BE2C (cell line): ENCODE data around the gene PCBP2.

Source experiments
- DNase-seq: peaks from one replicate; pipeline ENCODE4 v3.0.0-alpha.2; 2020
- H3K27me3 ChIP-seq: fragments of 250-450 bp; sonication (Bioruptor Pico); 2 replicates; pipeline ENCODE4 v1.5.1; 2020; ENCODE audit warnings: mild to moderate bottlenecking
- H3K36me3 ChIP-seq: fragments of 250-450 bp; sonication (Bioruptor Pico); 2 replicates; pipeline ENCODE4 v1.5.1; 2020; ENCODE audit warnings: mild to moderate bottlenecking
- H3K4me1 ChIP-seq: fragments of 250-450 bp; sonication (Bioruptor Pico); 2 replicates; pipeline ENCODE4 v1.5.1; 2020
- H3K4me3 ChIP-seq: 2 replicates; pipeline ENCODE4 v1.5.1; 2011; ENCODE audit warnings: low read depth, low read length
- H3K9me3 ChIP-seq: fragments of 250-450 bp; sonication (Bioruptor Pico); 2 replicates; pipeline ENCODE4 v1.5.1; 2020
- TF ChIP-seq, protein P1 (sequence below): IDR thresholded peaks from 2 replicates; pipeline ENCODE4 v1.5.1; 2012; ENCODE audit warnings: mild to moderate bottlenecking, low read depth, low read length

Gene PCBP2

DNA sequence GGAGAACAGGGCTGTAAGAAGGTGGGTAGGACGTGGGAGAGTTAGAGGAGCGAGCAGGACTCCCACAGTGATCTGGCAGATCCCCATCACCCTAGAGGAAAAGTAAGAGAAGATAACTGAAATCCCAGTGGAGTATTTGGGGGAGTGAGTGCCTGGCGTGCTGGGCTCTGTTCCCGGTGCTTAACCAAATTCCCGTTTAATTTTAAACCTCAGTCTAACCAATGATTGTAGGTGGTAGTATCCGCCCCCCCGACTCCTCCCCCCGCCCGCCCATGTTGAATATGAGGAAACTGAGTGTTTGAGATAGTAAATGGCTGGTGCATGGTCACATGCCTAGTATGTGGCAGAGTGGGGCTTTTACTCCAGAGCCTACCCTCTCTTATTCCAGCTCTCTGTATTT, 50.4 kb downstream of the PCBP2 start:
- peak; percentile 55 for DNase-seq
- TF ChIP-seq, protein P1, sequence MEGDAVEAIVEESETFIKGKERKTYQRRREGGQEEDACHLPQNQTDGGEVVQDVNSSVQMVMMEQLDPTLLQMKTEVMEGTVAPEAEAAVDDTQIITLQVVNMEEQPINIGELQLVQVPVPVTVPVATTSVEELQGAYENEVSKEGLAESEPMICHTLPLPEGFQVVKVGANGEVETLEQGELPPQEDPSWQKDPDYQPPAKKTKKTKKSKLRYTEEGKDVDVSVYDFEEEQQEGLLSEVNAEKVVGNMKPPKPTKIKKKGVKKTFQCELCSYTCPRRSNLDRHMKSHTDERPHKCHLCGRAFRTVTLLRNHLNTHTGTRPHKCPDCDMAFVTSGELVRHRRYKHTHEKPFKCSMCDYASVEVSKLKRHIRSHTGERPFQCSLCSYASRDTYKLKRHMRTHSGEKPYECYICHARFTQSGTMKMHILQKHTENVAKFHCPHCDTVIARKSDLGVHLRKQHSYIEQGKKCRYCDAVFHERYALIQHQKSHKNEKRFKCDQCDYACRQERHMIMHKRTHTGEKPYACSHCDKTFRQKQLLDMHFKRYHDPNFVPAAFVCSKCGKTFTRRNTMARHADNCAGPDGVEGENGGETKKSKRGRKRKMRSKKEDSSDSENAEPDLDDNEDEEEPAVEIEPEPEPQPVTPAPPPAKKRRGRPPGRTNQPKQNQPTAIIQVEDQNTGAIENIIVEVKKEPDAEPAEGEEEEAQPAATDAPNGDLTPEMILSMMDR = no peak

DNA sequence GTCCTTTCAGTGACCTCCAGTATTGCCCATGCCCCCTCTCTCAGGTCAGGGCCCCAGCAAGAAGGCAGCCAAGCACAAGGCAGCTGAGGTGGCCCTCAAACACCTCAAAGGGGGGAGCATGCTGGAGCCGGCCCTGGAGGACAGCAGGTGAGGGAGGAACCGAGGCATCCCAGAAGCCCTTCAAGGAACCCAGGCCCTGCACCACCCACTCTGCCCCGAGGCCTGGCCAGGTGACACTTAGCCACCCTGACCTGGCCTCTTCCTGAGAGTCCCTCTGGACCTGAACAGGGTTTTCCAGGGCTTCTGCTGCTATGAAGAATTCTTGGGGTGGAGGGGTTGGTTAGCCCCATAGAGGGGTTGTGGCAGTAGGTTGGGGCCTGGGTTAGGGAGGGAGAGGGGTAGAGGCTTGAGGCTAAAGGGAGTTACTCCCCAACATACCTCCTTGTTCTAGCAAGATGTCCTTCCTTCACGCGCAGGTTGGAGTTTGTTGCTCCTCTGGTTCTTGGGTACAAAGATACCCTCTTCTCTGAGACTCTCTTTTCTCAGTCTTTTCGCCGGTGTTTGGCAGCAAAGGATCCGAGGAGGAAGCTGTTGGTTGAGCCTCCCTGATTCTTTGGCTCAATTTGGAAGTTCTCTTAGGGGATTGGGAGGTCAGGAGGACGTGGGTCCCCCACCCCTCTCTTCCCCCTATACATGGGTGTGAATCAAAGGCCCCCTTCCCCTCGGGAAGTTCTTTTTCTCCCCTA, 51.3 kb downstream of the PCBP2 start:
- no peaks in the 10 kb centered on the region for H3K27me3 ChIP-seq
- H3K36me3 ChIP-seq = peaks cover 31% of the 10 kb centered on the region
- no peaks in the 10 kb centered on the region for H3K9me3 ChIP-seq
- TF ChIP-seq, protein P1 = no peak
- H3K4me3 ChIP-seq = peak overlapping the region; percentile 65
- peaks cover 6% of the 10 kb centered on the region for H3K4me1 ChIP-seq
- no peak for DNase-seq

More for the DNA sequence above, 50.4 kb downstream of the PCBP2 start:
- H3K4me1 ChIP-seq = peaks cover 6% of the 10 kb centered on the region
- H3K9me3 ChIP-seq = no peaks in the 10 kb centered on the region
- peak overlapping the region; percentile 65 for H3K4me3 ChIP-seq
- peaks cover 31% of the 10 kb centered on the region for H3K36me3 ChIP-seq
- H3K27me3 ChIP-seq = no peaks in the 10 kb centered on the region

DNA sequence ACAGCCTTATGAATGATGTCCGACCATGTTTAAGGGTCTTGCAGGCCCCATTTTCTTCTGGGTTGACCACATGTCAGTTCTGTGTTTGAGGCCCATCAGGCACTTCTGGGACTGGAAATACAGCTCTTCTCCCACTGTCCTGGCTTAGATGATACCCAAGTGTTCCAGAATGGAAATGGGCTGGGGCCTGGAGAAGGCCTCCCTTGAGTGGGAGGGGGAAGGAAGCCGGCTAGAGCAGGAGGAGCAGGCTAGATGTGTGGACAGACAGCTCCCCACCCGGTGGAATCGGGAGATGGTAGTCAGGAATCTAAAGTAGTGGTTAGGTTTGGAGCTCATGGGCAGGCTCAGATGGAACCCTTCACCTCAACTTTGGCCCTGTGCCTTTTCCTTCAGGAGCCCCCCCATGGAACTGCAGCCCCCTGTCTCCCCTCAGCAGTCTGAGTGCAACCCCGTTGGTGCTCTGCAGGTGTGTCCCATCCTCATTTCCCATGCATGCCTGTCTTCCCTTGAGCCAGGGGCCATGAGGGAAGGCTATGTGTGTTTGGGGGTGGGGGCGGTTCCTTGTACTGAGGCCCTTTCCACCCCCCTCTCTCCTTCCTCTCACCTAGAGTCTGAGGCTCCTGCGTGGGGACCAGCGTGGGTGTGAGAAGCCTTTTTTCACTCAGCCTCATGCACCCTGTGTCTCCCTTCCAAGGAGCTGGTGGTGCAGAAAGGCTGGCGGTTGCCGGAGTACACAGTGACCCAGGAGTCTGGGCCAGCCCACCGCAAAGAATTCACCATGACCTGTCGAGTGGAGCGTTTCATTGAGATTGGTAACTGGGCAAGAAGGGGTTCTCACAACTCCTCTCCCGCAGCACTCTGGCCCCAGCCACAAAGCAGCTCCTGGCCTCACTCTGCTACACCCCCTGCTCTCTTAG, 52.4 kb downstream of the PCBP2 start:
- no peaks in the 10 kb centered on the region for H3K9me3 ChIP-seq
- H3K4me1 ChIP-seq = peaks cover 6% of the 10 kb centered on the region
- H3K4me3 ChIP-seq = no peak overlapping the region
- H3K36me3 ChIP-seq = peaks cover 31% of the 10 kb centered on the region
- TF ChIP-seq, protein P1 = no peak
- no peak for DNase-seq
- H3K27me3 ChIP-seq = no peaks in the 10 kb centered on the region

DNA sequence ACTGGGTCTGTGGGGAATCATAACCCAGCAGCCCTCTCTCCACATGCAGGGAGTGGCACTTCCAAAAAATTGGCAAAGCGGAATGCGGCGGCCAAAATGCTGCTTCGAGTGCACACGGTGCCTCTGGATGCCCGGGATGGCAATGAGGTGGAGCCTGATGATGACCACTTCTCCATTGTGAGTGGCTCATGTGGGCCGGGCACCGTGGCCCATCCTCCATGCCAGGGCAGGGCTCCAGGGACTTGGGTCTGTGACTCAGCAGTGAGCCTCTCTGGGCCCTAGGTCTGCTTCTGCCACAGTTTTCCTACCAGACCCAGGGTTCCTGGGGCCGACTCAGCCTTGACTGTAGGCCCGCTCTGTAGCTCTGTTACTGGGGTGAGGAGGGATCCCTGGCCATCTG, 53.2 kb downstream of the PCBP2 start:
- peaks cover 6% of the 10 kb centered on the region for H3K4me1 ChIP-seq
- no peaks in the 10 kb centered on the region for H3K9me3 ChIP-seq
- H3K27me3 ChIP-seq = no peaks in the 10 kb centered on the region
- no peak for DNase-seq
- H3K4me3 ChIP-seq = no peak overlapping the region
- TF ChIP-seq, protein P1 = no peak
- peaks cover 31% of the 10 kb centered on the region for H3K36me3 ChIP-seq

DNA sequence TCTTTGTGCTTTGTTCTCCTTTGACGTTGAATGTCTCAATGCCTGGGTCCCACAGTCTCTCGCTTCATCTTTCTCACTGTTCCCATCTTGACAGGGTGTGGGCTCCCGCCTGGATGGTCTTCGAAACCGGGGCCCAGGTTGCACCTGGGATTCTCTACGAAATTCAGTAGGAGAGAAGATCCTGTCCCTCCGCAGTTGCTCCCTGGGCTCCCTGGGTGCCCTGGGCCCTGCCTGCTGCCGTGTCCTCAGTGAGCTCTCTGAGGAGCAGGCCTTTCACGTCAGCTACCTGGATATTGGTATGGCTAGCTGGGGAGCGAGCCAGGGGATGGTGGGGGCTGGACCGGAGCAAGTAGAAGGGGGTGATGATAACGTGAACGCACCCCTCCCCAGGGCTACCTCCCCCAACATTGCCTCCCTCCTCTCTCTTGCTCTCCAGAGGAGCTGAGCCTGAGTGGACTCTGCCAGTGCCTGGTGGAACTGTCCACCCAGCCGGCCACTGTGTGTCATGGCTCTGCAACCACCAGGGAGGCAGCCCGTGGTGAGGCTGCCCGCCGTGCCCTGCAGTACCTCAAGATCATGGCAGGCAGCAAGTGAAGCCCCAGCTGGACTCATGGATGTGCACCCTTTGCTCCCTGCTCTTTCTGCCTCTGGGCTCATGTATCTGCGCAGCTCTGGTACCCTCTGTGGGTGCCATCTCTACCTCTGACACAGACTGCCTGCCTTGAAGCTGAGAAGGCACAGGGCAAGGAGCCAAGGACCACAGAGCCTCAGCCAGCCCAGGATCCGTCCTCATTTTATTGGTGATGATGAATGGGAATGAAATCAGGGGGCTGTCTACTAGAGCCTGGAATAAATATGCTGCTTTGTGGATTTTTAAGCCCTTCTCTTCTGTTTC, 53.9 kb downstream of the PCBP2 start:
- Histone ChIP-seq H3K27me3 (no peaks in the 10 kb centered on the region), H3K4me3 (no peak overlapping the region), H3K9me3 (no peaks in the 10 kb centered on the region), H3K36me3 (peaks cover 31% of the 10 kb centered on the region), H3K4me1 (peaks cover 6% of the 10 kb centered on the region)
- DNase-seq = no peak
- TF ChIP-seq, protein P1 = no peak
